Stimulated activated CD4-positive, alpha-beta T cell treated with anti-CD3 and anti-CD28 coated beads, Interleukin-4, amount 100 ng/mL, for 1 hour (primary cell): ENCODE data around the gene SMIM10L2A.
"Not testable (repeated sequence)": the region's sequence is repeated elsewhere in the genome, so short reads cannot be mapped to it uniquely, and the experiment has no call there.

Experiments
- DNase-seq: peaks from one replicate; pipeline ENCODE4 v3.0.0-alpha.2; 2020

Gene SMIM10L2A

DNA sequence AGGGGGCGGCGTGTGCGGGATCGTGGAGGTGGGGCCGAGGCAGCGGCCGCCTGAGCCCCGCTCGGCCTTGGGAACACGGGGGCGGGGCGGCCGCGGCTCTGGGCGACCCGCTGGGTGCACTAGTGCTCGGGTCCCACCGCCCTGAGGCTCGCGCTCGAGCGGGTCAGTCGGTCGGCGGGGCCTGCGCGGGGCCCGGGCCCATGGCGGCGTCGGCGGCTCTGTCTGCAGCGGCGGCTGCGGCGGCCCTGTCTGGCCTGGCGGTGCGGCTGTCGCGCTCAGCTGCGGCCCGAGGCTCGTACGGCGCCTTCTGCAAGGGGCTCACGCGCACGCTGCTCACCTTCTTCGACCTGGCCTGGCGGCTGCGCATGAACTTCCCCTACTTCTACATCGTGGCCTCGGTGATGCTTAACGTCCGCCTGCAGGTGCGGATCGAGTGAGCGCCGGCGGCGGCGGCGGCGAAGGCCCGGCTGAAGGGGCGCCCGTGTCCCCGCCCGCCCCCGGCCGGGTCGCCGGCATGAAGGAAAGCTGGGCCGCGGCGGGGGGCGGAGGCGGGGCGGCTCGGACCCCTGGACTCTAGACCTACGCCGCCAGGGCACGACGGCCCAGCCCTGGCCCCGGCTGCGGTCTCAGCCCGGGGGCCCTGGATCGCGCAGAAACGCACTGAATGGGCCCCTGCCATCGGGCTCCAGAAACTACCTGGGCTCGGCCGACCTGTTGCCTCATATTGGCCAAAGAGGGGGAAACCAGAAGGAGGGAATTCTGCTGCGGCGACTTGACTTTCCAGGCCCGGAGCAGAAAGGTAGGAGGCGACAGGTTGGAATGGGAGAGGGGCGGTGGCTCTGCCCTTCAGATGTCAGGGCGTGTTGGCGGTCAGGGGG, at the start of gene SMIM10L2A:
TSS of gene SMIM10L2A (plus strand) at position 13 of the 878 bp plus-strand sequence. CDS start at position 201, 188 bp downstream.
- no peak for DNase-seq

DNA sequence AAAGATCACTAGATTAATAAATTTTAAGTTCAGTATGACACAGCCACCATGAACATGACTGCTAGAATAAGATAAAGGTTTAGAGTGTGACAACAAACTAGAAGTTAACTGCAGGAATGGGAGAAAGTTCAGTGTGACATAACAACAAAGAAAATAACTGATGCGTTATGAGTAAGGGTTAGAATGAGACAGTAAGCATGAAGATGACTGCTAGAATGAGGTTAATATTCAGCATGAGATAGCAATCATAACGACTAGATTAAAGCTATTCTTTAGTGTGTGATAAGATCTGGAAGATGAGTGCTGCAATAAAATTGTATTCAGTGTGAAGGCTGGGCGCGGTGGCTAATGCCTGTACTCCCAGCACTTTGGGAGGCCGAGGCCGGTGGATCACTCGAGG, 48.4 kb upstream of the SMIM10L2A start:
- no peak for DNase-seq

DNA sequence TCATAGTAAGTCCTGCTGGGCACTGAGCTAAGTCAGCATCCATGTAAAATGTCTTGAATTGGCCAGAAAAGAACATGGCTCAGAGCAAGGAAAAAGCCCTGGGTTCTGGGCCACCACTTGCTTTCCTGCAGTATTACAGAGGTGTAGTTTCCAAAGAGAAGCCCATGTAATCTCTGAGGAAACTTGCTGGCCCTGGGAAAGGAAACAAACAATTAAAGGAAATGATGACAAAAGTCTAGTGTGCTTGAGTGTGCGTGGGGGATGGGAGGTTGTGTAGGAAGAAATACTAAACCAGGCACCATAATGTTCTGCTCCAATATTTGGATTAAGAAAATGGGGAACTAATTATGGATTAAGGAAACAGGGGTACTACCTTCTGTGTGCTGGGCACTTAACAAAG, 39.5 kb upstream of the SMIM10L2A start:
- no peak for DNase-seq

DNA sequence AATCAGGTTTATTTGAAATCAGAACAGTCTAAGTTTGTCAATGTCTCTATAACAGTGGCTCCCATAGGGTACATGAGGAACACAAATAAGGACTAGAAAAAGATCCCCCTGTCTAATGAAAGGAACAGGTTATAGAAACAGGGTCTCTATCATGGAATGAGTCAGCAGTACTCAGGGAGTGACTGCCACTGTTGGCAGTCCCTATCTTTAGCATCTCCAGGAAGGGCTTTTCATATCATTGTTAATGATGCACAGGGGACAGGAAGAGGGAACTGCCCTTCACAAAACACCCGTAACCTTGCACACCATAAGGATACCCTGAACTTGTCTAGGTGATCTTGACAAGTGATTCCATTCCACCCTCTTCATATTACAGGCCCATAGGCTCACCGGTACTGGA, 38.5 kb upstream of the SMIM10L2A start:
- no peak for DNase-seq

DNA sequence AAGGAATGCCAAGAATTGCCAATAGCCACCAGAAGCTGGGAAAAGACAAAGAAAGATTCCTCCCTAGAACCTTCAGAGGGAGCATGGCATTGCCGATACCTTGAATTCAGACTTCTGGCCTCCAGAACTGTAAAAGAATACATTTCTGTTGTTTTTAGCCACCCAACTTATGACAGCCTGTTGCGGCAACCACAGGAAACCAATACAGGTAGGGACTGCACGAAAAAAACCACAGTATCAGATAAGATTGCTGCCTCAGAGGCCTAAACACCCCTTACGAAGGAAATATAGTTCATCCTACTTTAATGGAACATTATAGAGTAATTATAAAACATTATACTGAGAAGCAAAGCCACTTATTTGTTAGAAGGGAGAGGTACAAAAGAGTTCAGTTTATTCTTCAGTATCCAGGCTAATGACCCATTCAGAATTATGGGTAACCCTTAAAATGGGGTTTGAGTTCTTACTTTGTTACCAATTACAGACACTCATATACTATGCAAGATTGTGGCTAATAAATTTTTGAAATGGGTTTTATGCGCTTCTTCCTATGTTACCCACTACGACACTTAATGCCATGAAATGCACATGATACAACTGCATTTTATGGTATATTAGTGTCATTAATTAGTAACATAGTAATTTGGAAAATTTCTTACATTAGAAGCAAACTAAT, 37.4 kb upstream of the SMIM10L2A start:
- DNase-seq, result peak; percentile 2

DNA sequence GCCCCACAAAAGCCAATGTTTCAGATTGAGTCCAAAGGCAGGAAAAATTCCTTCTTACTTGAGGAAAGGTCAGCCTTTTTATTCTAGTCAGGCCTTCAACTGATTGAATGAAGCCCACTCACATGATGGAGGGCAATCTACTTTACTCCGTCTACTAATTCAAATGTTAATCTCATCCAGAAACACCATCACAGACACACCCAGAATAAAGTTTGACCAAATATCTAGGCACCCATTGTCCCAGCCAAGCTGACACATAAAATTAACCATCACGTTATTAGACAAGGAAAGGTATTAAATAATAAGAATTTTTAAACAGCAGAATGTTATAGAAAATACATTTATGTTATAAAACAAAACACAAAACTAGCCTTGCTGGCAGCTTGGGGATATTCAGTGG, 32.9 kb upstream of the SMIM10L2A start:
- DNase-seq, result no peak

DNA sequence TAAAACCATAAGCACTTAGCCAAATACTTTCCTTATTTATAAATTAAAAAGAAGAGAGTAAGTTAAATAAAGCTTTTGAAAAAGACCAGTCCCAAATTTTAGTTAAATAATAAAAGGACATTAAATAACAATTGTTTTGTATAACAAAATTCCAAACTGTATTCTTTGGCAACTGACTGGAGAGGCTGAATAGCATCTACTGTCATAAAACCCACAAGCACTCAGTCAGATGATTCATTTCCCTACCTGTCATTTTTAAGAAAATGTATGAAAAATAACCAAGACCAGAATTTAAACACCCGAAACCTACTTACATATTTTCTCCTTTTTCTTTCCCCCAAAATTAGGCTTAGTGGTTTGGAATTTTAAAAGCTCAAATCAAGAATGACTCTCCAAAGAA, 32.5 kb upstream of the SMIM10L2A start:
- DNase-seq, result no peak

DNA sequence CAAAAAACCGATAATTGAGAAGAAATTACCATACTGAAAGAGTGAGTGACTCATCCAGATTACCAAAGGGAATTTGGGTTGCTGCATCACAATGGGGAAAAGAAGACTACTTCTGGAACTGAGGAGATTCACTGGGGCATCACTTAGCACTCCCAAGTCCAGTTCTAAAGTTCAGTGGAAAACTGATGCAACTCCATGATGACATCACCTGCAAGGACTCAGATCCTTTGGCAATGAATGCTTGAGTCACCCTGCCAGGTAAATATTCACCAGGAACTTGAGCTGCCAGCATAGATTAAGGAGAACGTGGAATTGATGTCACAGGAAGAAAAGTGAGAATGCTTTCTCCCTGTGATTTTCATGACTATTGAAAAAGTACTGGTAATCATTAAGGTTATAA, 32.0 kb upstream of the SMIM10L2A start:
- no peak for DNase-seq

DNA sequence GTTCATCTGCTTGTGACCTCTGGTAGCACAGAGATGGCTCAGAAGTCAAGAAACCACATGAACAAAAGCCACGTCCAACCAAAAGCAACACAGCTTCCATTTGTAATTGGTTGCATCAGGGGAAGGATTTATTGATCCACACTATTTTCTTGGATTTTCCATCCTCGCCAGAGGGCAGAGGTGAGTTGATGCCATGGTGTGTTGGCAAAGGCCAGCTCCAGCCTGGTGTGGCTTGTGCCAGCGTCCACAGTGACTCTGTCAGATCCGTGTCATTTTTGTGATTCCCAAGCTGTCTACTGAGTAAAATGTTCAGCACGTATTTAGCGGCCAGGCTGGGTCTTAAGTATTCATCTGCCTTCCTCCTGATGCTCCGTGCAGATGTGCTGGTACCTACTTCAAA, 30.0 kb upstream of the SMIM10L2A start:
- no peak for DNase-seq

DNA sequence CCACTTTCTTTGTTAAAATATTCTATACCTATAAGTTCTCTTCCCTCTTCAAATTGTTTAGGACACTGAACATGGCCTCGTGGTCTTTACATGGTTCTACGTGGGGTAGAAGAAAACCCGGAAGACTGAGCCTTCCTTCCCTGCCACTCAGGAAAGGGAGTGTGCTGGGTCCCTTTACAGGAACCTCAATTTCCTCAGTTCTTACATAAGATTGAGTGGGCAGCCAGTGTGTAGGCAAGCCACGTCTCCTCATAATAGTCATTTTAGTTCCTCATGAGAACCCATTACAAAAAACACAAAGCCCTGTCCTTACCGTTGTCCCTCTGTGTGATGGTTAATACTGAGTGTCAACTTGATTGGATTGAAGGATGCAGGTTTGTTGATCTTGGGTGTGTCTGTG, 28.7 kb upstream of the SMIM10L2A start:
- no peak for DNase-seq

DNA sequence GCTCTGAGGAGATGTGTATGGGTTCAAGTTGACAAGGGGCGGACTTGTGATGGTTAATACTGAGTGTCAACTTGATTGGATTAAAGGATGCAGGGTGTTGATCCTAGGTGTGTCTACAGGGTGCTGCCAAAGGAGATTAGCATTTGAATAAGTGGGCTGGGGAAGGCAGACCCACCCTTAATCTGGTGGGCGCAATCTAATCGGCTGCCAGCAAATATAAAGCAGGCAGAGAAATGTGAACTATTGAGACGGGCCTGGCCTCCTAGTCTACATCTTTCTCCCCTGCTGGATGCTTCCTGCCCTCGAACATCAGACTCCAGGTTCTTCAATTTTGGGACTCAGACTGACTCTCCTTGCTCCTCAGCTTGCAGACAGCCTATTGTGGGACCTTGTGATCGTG, 26.7 kb upstream of the SMIM10L2A start:
- DNase-seq, result no peak

DNA sequence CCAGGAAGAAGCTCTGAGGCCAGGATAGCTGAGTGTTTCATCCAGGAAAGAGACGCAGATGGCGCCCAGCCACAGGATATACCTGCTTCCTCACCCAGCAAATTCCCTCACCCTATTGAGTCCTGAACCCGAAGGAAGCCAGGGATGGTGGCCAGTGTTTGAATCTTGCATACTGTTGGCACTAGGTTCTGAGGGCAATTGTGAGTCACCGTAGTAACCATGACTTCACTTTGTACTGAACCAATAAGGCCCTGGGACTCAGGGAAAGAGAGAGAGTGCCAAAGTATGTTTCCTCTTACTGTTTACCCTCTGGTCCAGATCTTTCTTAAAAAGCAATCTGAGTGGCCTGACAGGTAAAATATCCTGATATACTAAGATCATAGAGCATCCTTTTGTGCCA, 25.6 kb upstream of the SMIM10L2A start:
- no peak for DNase-seq

DNA sequence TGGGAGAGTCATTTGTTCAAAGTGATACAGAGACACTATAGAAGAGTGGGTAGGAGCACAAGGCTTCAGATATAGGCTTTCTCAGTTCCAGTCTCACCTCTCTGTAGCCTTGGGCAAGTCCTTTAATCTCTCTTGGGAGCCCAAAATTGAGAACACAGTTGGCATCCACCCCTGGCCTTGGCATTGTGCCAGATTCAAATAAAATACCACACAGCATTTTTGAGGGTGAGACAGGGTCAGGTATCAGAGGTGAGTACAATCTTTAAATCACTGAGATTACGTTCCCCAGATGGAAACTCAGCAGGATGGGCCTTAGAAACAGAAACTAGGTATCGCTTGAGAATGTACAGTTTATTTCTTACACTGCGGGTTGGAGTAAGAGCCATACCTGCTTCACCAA, 25.2 kb upstream of the SMIM10L2A start:
- no peak for DNase-seq

DNA sequence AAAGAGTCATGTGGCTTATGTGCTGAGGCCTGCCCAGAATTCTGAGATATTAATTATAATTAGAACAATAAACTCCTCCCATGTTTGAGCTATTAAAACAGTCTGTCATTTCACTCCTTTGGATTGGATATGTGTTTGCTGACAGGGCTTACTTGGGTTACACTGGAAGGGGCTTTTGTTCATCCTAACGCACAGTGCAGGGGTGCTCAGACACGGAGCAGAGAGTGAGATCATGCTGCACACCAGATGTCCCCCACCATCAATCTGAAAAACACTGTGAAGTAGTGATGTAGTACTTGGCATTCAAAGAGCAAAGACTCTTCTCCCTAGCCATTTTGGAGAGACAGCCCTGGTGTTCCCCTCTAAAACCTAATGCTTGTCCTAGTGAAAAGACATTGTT, 24.1 kb upstream of the SMIM10L2A start:
- no peak for DNase-seq

DNA sequence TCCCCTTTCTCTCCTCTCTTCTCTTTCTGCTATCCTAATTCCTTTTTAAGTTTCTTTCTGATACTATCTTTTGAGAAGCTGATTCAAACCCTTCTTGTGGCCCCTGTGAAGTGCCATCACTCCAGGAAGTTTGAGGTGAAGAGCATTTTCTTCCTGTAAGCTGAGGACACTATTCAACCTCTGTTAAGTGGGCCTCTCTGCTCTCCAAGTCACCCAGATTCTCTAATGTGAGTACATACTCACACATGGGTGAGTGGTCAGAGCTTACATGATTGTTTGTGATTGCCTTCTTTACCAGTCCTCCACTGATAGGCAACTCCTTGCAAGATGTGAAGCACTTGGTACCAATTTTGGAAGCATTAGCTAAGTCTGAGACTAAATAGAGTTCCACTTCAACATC, 18.4 kb upstream of the SMIM10L2A start:
- DNase-seq, result no peak

DNA sequence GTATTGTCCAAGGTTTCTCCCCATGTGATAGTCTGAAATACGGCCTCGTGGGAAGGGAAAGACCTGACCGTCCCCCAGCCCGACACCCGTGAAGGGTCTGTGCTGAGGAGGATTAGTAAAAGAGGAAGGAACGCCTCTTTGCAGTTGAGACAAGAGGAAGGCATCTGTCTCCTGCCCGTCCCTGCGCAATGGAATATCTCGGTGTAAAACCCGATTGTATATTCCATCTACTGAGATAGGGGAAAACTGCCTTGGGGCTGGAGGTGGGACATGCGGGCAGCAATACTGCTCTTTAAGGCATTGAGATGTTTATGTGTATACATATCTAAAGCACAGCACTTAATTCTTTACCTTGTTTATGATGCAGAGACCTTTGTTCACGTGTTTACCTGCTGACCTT, 15.3 kb upstream of the SMIM10L2A start:
- not testable (repeated sequence) for DNase-seq

DNA sequence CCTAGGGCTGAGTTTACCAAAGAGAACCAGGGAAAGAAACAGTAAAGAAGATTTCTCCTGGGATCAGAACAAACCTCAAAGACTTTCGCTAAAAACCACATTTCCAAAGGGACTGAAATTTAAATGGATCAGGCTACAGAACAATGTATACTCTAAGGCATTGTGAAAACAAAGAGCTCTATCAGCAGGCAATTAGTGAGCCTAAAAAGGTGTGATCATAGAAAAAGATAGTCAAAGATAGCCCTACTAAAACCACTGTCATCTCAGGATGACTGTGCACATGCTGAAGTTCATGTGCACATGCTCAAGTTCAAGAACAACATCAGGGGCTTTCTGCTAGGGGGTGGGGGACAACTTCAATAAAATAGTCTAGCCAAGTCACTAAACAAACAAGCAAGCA, 12.9 kb upstream of the SMIM10L2A start:
- no peak for DNase-seq

DNA sequence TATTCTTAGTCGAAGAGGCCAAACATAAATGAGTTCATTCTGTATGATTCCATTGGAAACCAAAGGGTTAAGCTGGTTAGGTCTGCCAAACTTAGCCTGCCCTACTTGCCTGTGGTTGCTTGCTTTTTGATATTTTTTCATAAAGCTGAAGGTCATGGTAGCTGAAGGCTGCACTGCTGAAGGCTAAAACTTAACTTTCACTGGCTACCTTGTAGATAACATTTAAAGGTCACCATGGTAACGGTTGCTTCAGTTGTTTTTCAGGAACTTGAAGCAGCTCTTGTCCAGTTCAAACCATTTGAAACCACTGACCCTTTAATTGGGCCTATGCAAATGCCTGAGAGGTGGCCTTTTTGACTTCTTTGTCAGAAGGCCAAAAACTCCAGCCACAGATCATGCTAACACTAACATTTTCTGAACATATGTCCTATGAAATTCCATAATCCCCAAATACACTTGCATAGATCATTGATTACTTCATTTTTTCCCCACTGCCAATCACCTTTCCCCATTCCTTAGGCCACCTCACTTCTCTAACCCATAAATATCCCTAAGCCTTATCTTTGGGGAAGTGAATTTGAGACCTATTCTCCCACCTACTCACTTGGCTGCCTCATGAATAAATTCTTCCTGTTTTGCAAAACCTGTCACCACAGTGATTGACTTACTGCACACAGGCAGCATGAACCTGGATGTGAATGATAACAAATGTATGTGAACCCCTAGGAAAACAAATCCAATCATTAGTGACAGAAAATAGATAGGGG, 10.7 kb upstream of the SMIM10L2A start:
- no peak for DNase-seq

DNA sequence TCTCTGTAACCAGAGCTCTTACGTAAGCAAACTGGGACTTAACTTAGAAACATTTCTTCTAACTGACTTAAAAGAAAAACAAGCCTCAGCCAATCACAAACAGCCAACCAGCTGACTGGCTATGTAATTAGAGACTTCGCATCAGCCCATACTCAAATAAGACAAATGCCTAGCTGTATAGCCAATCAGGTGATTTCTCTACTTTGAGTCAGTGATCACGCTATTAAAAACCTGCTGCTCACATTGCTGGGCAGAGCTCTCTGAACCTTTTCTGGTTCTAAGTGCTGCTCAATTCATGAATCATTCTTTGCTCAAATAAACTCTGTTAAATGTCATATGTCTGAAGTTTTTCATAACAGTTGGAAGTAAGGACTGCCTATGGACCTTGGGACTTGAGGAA, 9.9 kb upstream of the SMIM10L2A start:
- DNase-seq, result no peak

DNA sequence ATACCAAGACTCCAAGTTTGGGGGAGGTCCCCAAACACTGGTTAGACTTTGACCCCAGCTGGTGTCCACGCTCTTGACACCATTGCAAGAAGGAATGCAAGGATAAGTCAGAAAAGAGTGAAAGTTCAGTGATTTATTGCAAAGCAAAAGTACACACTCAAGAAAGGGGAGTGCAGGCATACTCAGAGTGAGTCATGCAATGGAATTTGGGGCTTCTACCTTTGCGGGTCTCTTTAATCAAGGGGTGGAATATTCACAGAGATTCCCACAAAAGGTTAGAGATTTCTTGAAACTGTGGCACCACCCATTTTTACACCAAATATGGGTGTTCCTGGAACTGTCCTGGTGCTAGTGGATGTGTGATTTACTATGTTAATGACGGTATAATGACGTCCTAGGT, 5.2 kb upstream of the SMIM10L2A start:
- no peak for DNase-seq

DNA sequence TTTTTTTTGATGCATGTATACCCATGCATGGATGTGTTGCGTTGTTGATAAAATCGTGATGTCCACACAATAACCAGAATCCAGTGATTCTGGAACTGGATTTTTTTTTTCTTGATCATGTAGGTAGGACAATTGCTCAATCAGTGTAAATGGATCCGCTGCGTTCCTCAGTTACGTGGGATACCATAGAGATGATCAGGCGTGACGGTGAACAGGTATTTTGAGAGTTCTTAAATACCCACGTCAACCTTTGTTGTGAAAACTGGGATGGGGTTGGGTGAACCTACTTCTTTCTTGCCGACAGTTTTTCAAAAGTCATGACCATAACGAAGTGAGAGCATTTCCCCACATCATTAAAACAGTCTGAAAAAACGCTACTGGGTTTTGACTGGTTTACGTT, 913 bp upstream of the SMIM10L2A start:
- DNase-seq, result no peak

DNA sequence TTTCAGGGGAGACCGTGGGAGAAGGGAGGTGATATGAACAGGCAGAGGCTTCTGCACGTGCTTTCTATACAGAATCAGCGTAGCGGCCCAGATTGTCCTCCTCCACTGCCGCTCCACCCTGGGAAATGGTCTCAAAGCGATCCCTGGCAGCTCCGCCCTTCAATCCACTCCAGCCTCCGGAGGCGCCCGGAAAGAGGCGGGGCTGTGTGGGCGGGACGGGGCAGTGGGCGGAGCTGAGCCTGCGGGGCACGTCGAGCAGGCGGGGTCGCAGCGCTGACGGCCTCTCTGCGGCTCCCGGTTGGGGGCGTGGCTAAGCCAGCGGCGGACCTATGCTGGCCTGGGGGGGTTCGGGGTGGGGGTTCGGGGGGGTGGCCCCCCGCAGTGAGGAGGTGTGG, 210 bp upstream of the SMIM10L2A start:
- peak; percentile 86 for DNase-seq

DNA sequence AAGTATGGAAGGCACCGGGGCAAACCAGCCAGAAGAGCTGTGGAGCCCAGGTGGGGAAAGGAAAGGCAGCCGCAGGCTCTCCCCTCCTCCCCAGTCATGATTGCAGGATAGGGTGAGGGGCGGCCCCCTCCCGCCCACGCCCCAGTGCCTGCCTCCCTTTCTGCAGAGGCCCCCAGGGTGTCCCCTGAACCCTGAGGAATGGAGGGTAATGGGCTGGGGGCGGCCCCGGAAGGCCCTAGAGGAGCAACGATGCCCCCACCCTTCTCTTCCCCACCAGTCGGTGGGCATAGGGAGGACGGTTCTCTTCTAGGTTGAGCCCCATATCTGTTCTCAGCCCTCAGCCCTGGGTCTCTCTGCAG, 1.0 kb downstream of the SMIM10L2A start:
- not testable (repeated sequence) for DNase-seq
